Naive thymus-derived CD8-positive, alpha-beta T cell (primary cell): ENCODE results near the gene ODAD3. TPM values are rescaled to one million over a fixed set of nuclear protein-coding genes. Genes with fewer than 3 reads are reported as not detected.

Source experiments
- ATAC-seq, 2 donors: fragments of 150-1000 bp; cut with Tn5 transposase in 1 of 2; sonication (Bioruptor Pico), chemical (Tn5 transposase) in 1 of 2; 1 replicate in 1 of 2; 2 replicates in 1 of 2; pipeline ENCODE4 v1.10.0; 2021; ENCODE audit warnings: mild to moderate bottlenecking in 2 of 2, moderate library complexity in 2 of 2
- POLR2A ChIA-PET: fragments of 350-600 bp; sonication (Branson Sonifier 250); formaldehyde crosslinking; loops from one replicate; lab custom pipeline; 2021; ENCODE audit warnings: antibody characterized with exemption; lab: Charles Lee
- DNase-seq, 10 donors: peaks; one replicate each; pipeline versions ENCODE4 v3.0.0 to v3.0.0-alpha.2; 2020 to 2022
- H3K27ac Mint-ChIP-seq, 10 donors: one replicate each; pipeline ENCODE4 v1.8.0; 2020 to 2022; ENCODE audit warnings: mild to moderate bottlenecking in 10 of 10, mixed read lengths in 10 of 10, moderate library complexity in 4 of 10, inconsistent platforms in 1 of 10
- H3K27me3 Mint-ChIP-seq, 5 donors: one replicate each; pipeline ENCODE4 v1.8.0; 2021 to 2022; ENCODE audit warnings: mixed read lengths in 5 of 5
- H3K36me3 Mint-ChIP-seq, 3 donors: one replicate each; pipeline ENCODE4 v1.8.0; 2020 to 2022; ENCODE audit warnings: mixed read lengths in 3 of 3, mild to moderate bottlenecking in 2 of 3, inconsistent platforms in 1 of 3
- H3K4me1 Mint-ChIP-seq, 4 donors: one replicate each; pipeline ENCODE4 v1.8.0; 2021 to 2022; ENCODE audit warnings: mixed read lengths in 4 of 4
- H3K4me3 Mint-ChIP-seq, 10 donors: one replicate each; pipeline ENCODE4 v1.8.0; 2020 to 2022; ENCODE audit warnings: mild to moderate bottlenecking in 10 of 10, mixed read lengths in 10 of 10, moderate library complexity in 6 of 10, inconsistent platforms in 1 of 10
- H3K9me3 Mint-ChIP-seq, 9 donors: one replicate each; pipeline ENCODE4 v1.8.0; 2020 to 2022; ENCODE audit warnings: mixed read lengths in 9 of 9, mild to moderate bottlenecking in 3 of 9, inconsistent platforms in 1 of 9, moderate library complexity in 1 of 9
- polyA plus RNA-seq, 3 donors: library from polyadenylated mRNA; unstranded; fragments of 300-500 nt; fragmentation: Illumina TruSeq; gene quantifications; one replicate each; pipeline ENCODE4 v1.2.3, GENCODE V29; 2021
- total RNA-seq, 8 experiments: library from RNA in 2 of 8; stranded (reverse) in 2 of 8; gene quantifications; one replicate each; pipeline ENCODE4 v1.2.3 and lab custom pipeline; 2021 to 2026

ODAD3 gene
- total RNA-seq, result not detected
- not detected for polyA plus RNA-seq
- 0 to 0.98 (median 0.17) reads per million in 6 experiments for total RNA-seq (lab: John Stamatoyannopoulos, UW)

DNA sequence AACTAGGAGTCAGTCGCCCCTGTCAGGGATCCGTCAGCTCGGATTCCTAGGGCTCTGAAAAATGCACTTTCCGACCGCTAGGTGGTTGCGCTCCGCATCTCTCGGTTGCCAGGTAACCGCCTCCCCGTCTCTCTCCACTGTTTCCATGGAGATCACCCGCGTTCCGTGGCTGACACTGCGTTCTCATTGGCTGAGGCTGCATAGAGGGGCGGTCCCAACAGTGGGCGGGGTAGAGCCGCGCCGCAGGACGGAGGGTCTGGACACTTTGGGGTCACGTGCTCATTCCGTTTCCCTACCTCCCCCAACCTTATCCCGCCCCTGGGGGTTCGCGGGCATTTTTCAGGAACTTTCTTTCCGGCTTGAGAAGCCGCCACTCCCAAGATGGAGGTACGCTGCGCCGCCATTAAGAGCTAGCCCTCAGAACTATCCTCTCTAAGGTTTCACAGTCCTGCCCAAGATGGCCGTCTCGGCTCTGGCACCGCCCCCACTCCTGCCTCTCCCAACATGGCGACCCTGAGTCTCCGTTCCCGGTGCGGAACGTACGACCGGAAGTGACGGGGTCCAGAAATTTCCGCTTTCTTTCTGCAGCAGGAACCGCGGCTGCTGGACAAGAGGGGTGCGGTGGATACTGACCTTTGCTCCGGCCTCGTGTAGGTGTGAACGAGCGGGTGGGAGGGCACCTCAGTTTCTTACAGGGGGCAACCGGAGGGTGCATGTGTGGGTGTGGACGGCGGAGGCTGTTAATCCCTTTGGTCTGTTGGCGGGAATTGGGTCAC, at the start of gene ODAD3, which contains the start of gene PRKCSH:
Gene ODAD3 (minus strand): TSS at position 65 of the 776 bp plus-strand sequence. CDS start 105 bp downstream, outside the sequence.
Gene PRKCSH (plus strand): TSS at position 579 of the 776 bp plus-strand sequence. CDS start 483 bp downstream, outside the sequence.
- Mint-ChIP-seq H3K4me1 (peaks cover 8 to 37% (median 22%) of the 10 kb centered on the region in 4 donors), H3K27me3 (peaks cover 0 to 8% (median 2%) of the 10 kb centered on the region in 5 donors), H3K4me3 (peak within 1 kb of the TSS; percentile 98 to 100 (median 99)), H3K36me3 (peaks cover 0 to 34% (median 7%) of the 10 kb centered on the region in 3 donors), H3K27ac (peak within 1 kb of the TSS; percentile 93 to 99 (median 98)), H3K9me3 (no peaks in the 10 kb centered on the region)
- DNase-seq, result peak; percentile 86 to 99 (median 98)
- POLR2A ChIA-PET, result interaction anchor here (1.0 to 3.3 kb wide), 6 partner anchors 12 to 717 kb away, joined by 3 to 31 read pairs (median 6); partner anchors contain the start of genes CCDC159, DNM2, SWSAP1 and TMEM205
- peak; percentile 95 to 96 for ATAC-seq

DNA sequence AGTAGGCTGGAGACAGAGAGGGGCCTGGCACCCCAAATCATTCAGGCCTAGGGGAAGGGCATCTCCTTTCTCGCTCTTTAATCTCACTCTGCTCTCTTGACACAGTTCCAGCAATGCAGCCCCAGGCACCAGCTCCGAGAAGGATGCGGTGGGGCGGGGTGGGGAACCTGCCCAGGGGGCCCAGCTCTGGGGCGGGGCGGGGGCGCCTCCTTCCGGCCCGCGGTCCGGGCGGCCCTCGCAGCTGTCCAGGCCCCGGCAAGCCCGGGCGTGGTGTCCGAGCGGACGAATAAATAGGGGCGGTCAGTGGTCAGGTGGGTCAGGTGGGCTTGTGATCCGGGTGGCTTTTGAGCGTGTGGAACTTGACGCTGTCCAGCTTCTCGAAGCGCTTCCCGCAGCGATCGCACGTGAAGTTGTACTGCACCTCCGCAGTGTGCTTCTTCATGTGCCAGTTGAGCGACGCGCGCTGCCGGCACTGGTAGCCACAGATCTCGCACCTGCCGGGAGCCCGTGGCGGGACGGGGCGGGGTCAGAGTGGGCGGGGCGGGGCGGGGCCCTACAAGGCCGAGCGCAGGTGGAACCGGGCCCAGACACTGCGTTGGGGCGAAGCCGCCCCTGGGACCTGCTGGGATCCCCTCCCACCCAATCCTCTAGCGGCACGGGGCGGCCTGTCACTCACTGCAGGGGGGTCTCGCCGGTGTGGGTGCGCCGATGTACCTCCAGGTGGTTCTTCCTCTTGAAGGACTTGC, 48.6 kb upstream of the ODAD3 start:
- Mint-ChIP-seq H3K9me3 (peaks cover 0 to 3% (median 0%) of the 10 kb centered on the region in 9 donors), H3K4me3 (peak overlapping the region in 3 of 10 donors; percentile 68 to 77 (median 74)), H3K4me1 (peaks cover 9 to 29% (median 22%) of the 10 kb centered on the region in 4 donors), H3K27me3 (peaks cover 10 to 35% (median 22%) of the 10 kb centered on the region in 5 donors), H3K36me3 (peaks cover 0 to 19% (median 4%) of the 10 kb centered on the region in 3 donors), H3K27ac (no peak overlapping the region)
- DNase-seq (no peak), ATAC-seq (no peak)
- POLR2A ChIA-PET, result interaction anchor here (1.2 kb wide), 2 partner anchors 109 to 188 kb away, joined by 3 read pairs; partner anchors contain the start of gene SWSAP1

DNA sequence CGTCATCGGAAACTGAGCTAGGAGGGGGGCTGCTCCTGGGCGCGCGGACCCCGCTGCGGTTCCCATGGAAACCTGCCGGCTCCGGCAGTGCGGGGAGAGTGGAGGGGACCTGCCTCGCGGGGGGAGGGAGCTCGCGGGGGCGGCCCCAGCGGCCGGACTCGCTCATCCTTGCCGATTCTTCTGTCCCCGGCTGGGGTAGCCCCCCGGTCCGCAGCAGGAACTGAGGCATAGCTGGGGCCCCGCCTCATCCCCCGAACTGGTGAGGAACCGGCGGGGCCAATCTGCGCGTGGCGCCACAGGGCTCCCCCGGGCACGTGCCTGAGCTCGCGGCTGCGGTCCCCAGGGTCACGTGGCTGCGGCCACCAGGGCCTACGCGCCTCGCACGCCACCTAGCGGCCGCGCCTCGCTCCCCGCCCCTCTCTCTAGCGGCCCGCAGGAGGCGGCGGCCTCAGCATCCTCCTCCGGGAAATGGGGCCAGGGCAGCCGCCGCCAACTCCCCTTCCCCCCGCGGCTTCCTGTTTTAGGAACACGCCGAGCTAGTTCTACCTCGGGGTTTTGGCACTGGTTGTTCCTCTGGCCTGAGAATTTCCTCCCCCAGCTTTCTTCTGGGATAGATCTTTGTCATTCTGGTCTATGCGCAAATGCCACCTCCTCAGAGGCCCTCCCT, 47.6 kb upstream of the ODAD3 start:
- ATAC-seq (peak; percentile 75 to 81), DNase-seq (peak; percentile 72 to 89 (median 82))
- Mint-ChIP-seq H3K27ac (peak overlapping the region in 3 of 10 donors; percentile 29 to 71 (median 63)), H3K4me3 (peak overlapping the region; percentile 45 to 78 (median 70)), H3K27me3 (peaks cover 11 to 40% (median 25%) of the 10 kb centered on the region in 5 donors), H3K36me3 (peaks cover 0 to 13% (median 4%) of the 10 kb centered on the region in 3 donors), H3K4me1 (peaks cover 9 to 29% (median 23%) of the 10 kb centered on the region in 4 donors), H3K9me3 (peaks cover 0 to 3% (median 0%) of the 10 kb centered on the region in 9 donors)
- POLR2A ChIA-PET, result interaction anchor here (0.5 to 2.1 kb wide), 7 partner anchors 19 to 1200 kb away, joined by 3 to 18 read pairs (median 3); partner anchors contain the start of gene SWSAP1

DNA sequence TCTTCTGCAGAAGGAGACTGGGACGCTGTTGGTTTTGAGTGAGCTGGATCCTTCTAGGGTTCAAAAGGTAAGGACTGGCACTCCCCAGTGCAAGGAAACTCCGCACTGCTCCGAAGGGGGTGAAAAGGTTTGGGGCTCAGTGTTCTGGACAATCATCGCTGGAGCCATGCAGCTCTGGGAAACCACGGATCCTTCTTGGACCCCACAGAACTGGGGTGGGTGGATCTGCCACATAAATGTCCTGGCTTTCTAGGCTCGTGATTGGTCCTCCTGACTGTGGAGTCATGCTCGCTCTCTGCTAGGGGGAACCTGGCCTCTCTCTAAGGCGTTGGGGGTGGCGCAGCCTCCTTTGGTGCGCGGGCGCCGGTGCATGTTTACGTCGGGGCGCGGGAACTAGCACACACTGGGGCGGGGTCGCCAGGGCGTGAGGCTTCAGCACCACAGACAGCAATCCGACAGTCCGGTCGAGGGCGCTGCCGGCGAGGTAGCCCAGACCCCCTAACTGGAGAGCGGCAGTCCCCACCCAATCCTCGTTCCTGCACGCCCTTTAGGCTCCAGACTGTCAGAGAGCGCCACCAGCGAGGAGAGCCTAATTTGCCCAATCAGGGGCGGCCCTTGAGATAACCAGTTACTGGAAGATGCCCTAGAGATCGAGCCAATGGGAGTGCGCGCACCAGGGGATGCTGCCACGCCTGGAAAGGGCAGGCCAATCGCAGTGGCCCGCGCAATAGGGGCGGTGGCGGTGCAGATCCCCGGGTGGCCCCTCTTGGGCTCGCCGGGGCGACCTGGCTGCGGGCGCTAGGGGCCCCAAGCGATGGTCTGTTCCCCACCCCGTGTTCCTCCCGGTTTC, 46.8 kb upstream of the ODAD3 start:
- Mint-ChIP-seq H3K27ac (peak overlapping the region in 5 of 10 donors; percentile 8 to 63 (median 35)), H3K4me1 (peaks cover 9 to 29% (median 23%) of the 10 kb centered on the region in 4 donors), H3K27me3 (peaks cover 11 to 40% (median 25%) of the 10 kb centered on the region in 5 donors)

DNA sequence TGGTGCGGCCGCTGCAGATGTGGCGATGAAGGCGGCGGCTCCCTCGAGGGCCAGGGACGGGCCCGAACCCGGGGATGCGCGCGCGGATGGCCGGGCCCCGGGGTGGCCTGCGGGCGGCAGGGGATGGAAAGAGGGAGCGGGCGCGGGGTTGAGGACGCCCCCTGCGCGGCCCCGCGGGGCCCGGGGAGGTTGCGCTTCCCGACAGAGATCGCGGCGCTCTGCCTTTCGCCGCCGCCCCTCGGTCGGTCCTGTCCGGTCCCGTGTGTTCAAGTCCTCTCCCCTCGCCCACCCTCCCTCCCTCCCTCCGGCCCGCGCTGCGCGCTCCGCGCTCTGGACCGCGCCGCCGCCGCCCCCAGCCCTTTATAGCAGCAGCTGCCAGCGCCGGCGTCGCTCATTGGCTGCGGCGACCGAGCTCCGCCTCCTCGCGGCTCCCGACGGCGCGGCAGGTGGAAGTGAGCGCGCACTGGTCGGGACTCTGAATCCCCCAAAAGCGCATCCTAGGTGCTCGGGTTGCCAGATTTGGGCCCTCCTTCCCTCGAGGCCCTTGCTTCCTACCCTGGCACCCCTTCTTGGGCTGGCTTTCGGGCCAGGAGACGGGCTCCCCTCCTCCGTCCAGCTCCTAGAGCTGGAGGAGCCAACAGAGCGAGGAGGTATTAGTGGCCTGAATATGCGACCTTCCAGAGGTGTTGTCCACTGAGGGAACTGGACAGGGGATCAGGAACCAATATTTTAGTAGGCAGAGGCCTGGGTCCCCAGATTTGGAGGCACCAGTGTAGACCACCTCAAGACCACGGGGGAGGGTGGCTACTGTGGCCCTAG, 46.0 kb upstream of the ODAD3 start, which contains the start of gene ELAVL3:
Gene ELAVL3 (minus strand): TSS at position 332 of the 819 bp plus-strand sequence. CDS start 438 bp downstream, outside the sequence.
- Mint-ChIP-seq H3K4me3 (peak within 1 kb of the TSS; percentile 22 to 78 (median 62)), H3K27ac (peak within 1 kb of the TSS in 4 of 10 donors; percentile 8 to 63 (median 36)), H3K36me3 (peaks cover 0 to 12% (median 4%) of the 10 kb centered on the region in 3 donors), H3K4me1 (peaks cover 9 to 29% (median 23%) of the 10 kb centered on the region in 4 donors), H3K9me3 (peaks cover 0 to 3% (median 0%) of the 10 kb centered on the region in 9 donors), H3K27me3 (peaks cover 11 to 40% (median 25%) of the 10 kb centered on the region in 5 donors)
- ATAC-seq, result no peak
- DNase-seq, result peak in 1 of 10 donors; percentile 18
- POLR2A ChIA-PET, result interaction anchor here (2.1 kb wide), 1 partner anchor 100 kb away, joined by 18 read pairs; no protein-coding TSS in a partner anchor

More for the DNA sequence above, 46.8 kb upstream of the ODAD3 start:
- peaks cover 0 to 3% (median 0%) of the 10 kb centered on the region in 9 donors for H3K9me3 Mint-ChIP-seq
- peak; percentile 30 to 80 (median 52) for DNase-seq
- peak; percentile 64 to 75 for ATAC-seq
- H3K36me3 Mint-ChIP-seq, result peaks cover 0 to 12% (median 4%) of the 10 kb centered on the region in 3 donors
- H3K4me3 Mint-ChIP-seq, result peak overlapping the region; percentile 45 to 78 (median 62)
- POLR2A ChIA-PET, result interaction anchor here (0.6 to 2.1 kb wide), 5 partner anchors 101 to 201 kb away, joined by 3 to 18 read pairs (median 3); partner anchors contain the start of gene SWSAP1

DNA sequence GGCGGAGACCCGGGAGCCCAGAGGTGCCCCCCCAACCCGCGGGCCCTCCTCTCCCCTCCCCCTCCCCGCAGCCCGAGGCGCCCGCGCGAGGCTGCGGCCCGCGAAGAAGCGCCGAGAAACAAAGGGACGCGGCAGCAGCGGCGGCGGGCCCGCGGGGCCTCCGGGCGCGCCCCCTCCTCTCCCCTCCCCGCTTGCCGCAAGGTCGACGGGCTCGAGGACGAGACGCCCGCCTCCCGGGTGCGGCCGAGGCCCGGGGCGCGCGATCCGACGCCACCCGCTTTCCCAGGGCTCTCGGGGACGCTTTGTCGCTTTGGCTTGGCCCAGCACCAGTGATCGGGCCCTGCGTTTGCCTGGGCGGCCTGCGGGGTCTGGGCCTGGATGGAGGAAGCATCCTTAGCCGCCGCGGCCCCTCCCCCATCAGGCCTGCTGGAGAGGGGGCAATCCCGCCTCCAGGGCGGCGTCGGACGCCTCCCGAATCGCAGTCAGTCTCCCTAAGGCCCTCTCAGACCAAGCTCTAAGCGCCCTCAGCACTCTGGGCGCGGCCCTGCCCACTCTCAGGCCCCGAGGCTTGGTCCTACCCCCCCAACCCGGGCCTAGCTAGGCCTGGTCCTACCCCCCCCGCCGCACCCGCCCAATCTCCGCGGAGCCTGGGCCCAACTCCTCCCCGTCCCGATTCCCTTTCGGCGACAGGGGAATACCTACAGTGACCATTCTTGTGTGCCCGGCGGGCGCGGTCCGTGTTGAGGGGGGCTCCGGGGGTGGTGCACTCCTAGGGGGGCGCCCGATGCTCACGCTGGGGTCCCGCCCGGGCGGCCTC, 45.2 kb upstream of the ODAD3 start:
- POLR2A ChIA-PET, result interaction anchor here (0.6 kb wide), 1 partner anchor 1684 kb away, joined by 6 read pairs; no protein-coding TSS in a partner anchor
- H3K27ac Mint-ChIP-seq, result no peak overlapping the region
- H3K4me1 Mint-ChIP-seq, result peaks cover 9 to 29% (median 23%) of the 10 kb centered on the region in 4 donors
- H3K36me3 Mint-ChIP-seq, result peaks cover 0 to 10% (median 3%) of the 10 kb centered on the region in 3 donors
- H3K27me3 Mint-ChIP-seq, result peaks cover 11 to 40% (median 25%) of the 10 kb centered on the region in 5 donors
- no peak for ATAC-seq
- H3K9me3 Mint-ChIP-seq, result peaks cover 0 to 3% (median 0%) of the 10 kb centered on the region in 9 donors
- DNase-seq, result no peak
- no peak overlapping the region for H3K4me3 Mint-ChIP-seq

DNA sequence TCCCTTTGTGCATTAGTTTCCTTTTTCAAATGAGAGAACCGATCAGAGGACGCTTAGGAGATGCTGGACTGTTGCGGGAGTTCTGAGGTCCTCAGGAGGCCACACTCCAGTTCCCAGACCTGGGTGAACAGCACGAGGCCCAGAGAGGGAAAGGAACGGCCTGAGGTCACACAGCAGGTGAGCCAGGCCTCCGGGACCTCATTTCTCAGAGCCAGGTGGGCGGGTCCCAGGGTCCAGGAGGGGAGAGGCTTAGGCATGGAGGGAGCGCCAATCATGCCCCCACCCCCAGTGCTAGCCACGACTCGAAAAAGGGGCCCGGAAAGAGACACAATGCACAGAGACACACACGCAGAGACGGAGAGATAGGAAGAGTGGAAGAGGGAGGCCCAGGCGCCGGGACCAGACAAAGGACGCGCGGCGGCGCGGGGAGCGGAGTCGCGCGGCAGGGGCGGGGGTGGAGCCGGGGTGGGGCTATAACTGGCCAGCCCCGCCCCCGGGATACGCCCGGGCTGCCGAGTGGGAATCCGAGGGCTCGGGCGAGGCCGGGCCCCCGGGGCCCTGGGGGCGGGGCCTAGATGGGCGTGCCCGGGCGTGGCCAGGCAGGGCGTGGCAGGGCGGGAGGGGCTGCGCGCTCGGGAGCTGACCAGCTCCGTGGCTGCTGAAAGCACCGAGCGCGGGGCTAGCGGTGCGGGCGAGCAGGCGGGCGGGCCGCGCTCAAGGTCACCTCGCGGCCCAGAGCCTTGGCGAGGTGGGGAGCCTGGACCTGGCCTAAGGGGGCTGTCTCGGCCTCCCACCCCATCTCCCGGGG, 44.4 kb upstream of the ODAD3 start:
- Mint-ChIP-seq H3K36me3 (peaks cover 0 to 6% (median 3%) of the 10 kb centered on the region in 3 donors), H3K4me3 (peak overlapping the region in 6 of 10 donors; percentile 1 to 70 (median 40)), H3K9me3 (peaks cover 0 to 3% (median 0%) of the 10 kb centered on the region in 9 donors), H3K27ac (peak overlapping the region in 2 of 10 donors; percentile 51 to 71), H3K27me3 (peaks cover 11 to 40% (median 26%) of the 10 kb centered on the region in 5 donors), H3K4me1 (peaks cover 9 to 29% (median 23%) of the 10 kb centered on the region in 4 donors)
- no peak for ATAC-seq
- DNase-seq, result peak in 1 of 10 donors; percentile 33
- POLR2A ChIA-PET, result interaction anchor here (0.6 kb wide), 1 partner anchor 1683 kb away, joined by 6 read pairs; no protein-coding TSS in a partner anchor

DNA sequence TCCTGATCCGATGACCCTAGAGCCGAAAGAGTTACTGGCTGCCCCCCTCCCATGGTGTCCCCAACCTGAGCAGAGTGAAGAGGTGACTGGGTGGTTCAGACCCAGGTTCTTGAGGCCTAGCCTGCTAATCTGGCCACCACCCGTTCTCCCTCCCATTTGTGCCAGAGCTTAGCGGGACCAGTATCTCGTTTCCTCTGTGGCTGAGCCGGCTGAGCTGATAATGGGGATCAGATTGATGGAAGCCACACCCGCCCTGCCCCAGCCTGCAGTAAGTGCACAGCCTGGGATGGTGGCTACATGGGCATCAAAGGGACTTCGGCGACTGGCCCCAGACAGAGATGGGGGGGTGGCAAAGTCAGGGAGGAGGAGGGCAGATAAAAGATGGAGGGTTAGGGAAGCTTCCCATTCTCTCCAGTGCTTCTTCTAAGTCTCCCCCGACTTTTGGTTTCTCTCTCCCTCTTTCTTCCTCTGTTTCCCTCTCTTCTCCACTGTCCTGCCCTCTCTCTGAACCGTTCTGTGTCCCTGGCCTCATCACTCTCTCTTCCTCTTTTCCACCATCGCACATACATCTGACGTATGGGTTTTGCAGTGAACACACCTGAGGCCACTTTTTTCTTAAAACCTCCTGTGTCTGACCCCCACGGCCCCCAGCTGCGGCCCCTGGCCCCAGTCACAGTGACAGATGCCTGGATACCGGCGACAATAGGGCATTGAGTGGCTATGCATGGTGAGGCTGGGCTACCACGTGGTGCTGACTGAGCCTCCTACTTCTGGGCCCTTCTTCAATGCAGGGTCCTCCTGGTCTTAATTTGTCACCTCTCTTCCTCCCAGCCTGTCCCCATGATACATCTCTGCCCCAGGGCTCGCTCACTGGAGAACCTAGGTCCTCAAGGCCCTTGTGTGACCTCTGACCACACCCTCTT, 43.5 kb upstream of the ODAD3 start:
- Mint-ChIP-seq H3K4me3 (peak overlapping the region in 5 of 10 donors; percentile 18 to 70 (median 29)), H3K36me3 (peaks cover 0 to 2% (median 0%) of the 10 kb centered on the region in 3 donors), H3K9me3 (peaks cover 0 to 3% (median 0%) of the 10 kb centered on the region in 9 donors), H3K27me3 (peaks cover 11 to 40% (median 26%) of the 10 kb centered on the region in 5 donors), H3K27ac (no peak overlapping the region), H3K4me1 (peaks cover 9 to 29% (median 22%) of the 10 kb centered on the region in 4 donors)
- DNase-seq, result no peak
- ATAC-seq, result no peak
- POLR2A ChIA-PET, result no interaction called here
